HG02884 (cell line): ENCODE measurements around the gene AP5S1.
"Not testable (repeated sequence)": the region's sequence is repeated elsewhere in the genome, so short reads cannot be mapped to it uniquely, and the experiment has no call there.

Experiments used
- ATAC-seq: cut with Tn5 transposase; IDR thresholded peaks from one replicate; pipeline ENCODE4 v1.9.1; 2021; ENCODE audit warnings: mild to moderate bottlenecking, moderate library complexity; ENCODE audit not compliant: unreplicated experiment

Gene AP5S1

GRCh38 chr20:3811467-3812258, 8.7 kb upstream of the AP5S1 start:
- no peak for ATAC-seq

GRCh38 chr20:3812259-3812681, 8.1 kb upstream of the AP5S1 start:
- ATAC-seq = no peak

GRCh38 chr20:3812975-3813847, 7.1 kb upstream of the AP5S1 start:
- no peak for ATAC-seq

- no peak for ATAC-seq
Observed at GRCh38 chr20:3813848-3814581, 6.3 kb upstream of the AP5S1 start.

- no peak for ATAC-seq
Observed at GRCh38 chr20:3814928-3815495, 5.3 kb upstream of the AP5S1 start.

GRCh38 chr20:3815703-3816315, 4.5 kb upstream of the AP5S1 start:
- ATAC-seq = no peak

GRCh38 chr20:3818155-3819151, 1.9 kb upstream of the AP5S1 start:
- ATAC-seq = no peak

GRCh38 chr20:3819411-3820047, 818 bp upstream of the AP5S1 start:
- no peak for ATAC-seq

- ATAC-seq = no peak
Observed at GRCh38 chr20:3820901-3821727, 767 bp downstream of the AP5S1 start.

- no peak for ATAC-seq
Observed at GRCh38 chr20:3821996-3822395, 1.6 kb downstream of the AP5S1 start.

- ATAC-seq = no peak
Observed at GRCh38 chr20:3823881-3824280, 3.5 kb downstream of the AP5S1 start.

GRCh38 chr20:3825526-3825925, 5.2 kb downstream of the AP5S1 start:
- ATAC-seq = no peak

GRCh38 chr20:3826420-3826819, 6.1 kb downstream of the AP5S1 start:
- no peak for ATAC-seq

GRCh38 chr20:3828798-3829197, 8.5 kb downstream of the AP5S1 start:
- no peak for ATAC-seq

- ATAC-seq = not testable (repeated sequence)
Observed at GRCh38 chr20:3829891-3830290, 9.5 kb downstream of the AP5S1 start.

- no peak for ATAC-seq
Observed at GRCh38 chr20:3836132-3836531, 15.8 kb downstream of the AP5S1 start.

GRCh38 chr20:3839328-3839727, 19.0 kb downstream of the AP5S1 start:
- no peak for ATAC-seq

- not testable (repeated sequence) for ATAC-seq
Observed at GRCh38 chr20:3840201-3840600, 19.9 kb downstream of the AP5S1 start.
